Body of pancreas (tissue), 4 donors: ENCODE measurements around the gene TEX53.

Source experiments
- POLR2A ChIP-seq, 3 donors: fragments of 450-650 bp; IDR thresholded peaks; one replicate each; pipeline ENCODE4 v1.6.1; 2016; ENCODE audit warnings: antibody characterized with exemption in 3 of 3, mild to moderate bottlenecking in 2 of 3
- TF ChIP-seq, protein P1 (sequence below), 7 experiments: fragments of 450-650 bp in 4 of 7; fragments of 200-600 bp in 3 of 7; sonication (generic) in 3 of 7; IDR thresholded peaks; one replicate each; pipeline ENCODE4 v1.5.1; 2016 to 2019; ENCODE audit warnings: antibody characterized with exemption in 7 of 7

DNA sequence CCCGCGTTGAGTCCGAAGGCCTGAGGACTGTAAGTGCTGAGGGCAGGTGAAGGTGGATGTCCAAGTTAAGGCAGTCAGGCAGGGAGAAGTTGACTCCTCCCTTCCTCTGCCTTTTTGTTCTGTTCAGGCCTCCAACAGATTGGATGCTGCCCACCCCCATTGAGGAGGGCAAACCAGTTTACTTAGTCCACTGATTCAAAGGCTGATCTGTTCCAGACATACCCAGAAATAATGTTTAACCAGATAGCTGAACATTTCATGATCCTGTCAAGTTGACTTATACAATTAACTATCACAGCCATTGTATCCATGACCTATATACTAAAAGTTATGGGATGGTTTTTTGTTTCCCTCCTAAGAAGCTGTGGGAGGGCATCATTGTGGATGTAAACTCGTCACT is 32.7 kb upstream of the TEX53 start:
- TF ChIP-seq, protein P1, sequence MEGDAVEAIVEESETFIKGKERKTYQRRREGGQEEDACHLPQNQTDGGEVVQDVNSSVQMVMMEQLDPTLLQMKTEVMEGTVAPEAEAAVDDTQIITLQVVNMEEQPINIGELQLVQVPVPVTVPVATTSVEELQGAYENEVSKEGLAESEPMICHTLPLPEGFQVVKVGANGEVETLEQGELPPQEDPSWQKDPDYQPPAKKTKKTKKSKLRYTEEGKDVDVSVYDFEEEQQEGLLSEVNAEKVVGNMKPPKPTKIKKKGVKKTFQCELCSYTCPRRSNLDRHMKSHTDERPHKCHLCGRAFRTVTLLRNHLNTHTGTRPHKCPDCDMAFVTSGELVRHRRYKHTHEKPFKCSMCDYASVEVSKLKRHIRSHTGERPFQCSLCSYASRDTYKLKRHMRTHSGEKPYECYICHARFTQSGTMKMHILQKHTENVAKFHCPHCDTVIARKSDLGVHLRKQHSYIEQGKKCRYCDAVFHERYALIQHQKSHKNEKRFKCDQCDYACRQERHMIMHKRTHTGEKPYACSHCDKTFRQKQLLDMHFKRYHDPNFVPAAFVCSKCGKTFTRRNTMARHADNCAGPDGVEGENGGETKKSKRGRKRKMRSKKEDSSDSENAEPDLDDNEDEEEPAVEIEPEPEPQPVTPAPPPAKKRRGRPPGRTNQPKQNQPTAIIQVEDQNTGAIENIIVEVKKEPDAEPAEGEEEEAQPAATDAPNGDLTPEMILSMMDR (IDR thresholded peaks at IDR 0.05) = no peak
- no peak for TF ChIP-seq POLR2A (IDR thresholded peaks at IDR 0.05)
